DND-41 (cell line): ENCODE results near the gene SEMA3D.

Experiments
- ATAC-seq: fragments of 200-7000 bp; cut with Tn5 transposase; 3 replicates; pipeline ENCODE4 v1.9.1; 2021; ENCODE audit warnings: low read depth; ENCODE audit not compliant: insufficient read depth
- DNase-seq: peaks from one replicate; pipeline ENCODE4 v3.0.0-alpha.2; 2020
- H2AFZ ChIP-seq: 2 replicates; pipeline ENCODE4 v1.6.0; 2012; ENCODE audit warnings: low read depth, low read length
- H3K27ac ChIP-seq: 2 replicates; pipeline ENCODE4 v1.5.1; 2012; ENCODE audit warnings: low read length, inconsistent platforms
- H3K27me3 ChIP-seq: fragments of 200-600 bp; sonication (generic); 2 replicates; pipeline ENCODE4 v1.6.0; 2012; ENCODE audit warnings: low read length, mild to moderate bottlenecking, inconsistent platforms; ENCODE audit not compliant: insufficient read depth, poor library complexity
- H3K36me3 ChIP-seq: 2 replicates; pipeline ENCODE4 v1.5.1; 2012; ENCODE audit warnings: low read length, inconsistent platforms; ENCODE audit not compliant: insufficient read depth
- H3K4me1 ChIP-seq: 2 replicates; pipeline ENCODE4 v1.5.1; 2012; ENCODE audit warnings: mild to moderate bottlenecking, low read length; ENCODE audit not compliant: insufficient read depth
- H3K4me2 ChIP-seq: 2 replicates; pipeline ENCODE4 v1.6.0; 2012; ENCODE audit warnings: mild to moderate bottlenecking, moderate library complexity, low read length, inconsistent platforms; ENCODE audit not compliant: insufficient read depth
- H3K4me3 ChIP-seq, 2 experiments: fragments of 200-600 bp in 1 of 2; shearing (Covaris generic) in 1 of 2; 2 replicates each; pipeline ENCODE4 v1.5.1; 2012 to 2016; ENCODE audit warnings: inconsistent platforms in 2 of 2, low read length in 2 of 2, mild to moderate bottlenecking in 2 of 2, low read depth in 1 of 2, moderate library complexity in 1 of 2
- H3K79me2 ChIP-seq: 2 replicates; pipeline ENCODE4 v1.6.0; 2012; ENCODE audit warnings: low read length, inconsistent platforms; ENCODE audit not compliant: insufficient read depth
- H3K9ac ChIP-seq: 2 replicates; pipeline ENCODE4 v1.6.0; 2012; ENCODE audit warnings: low read depth, mild to moderate bottlenecking, inconsistent platforms, low read length, moderate library complexity
- H3K9me3 ChIP-seq: 2 replicates; pipeline ENCODE4 v1.5.1; 2012; ENCODE audit warnings: low read length, moderate library complexity, mild to moderate bottlenecking, inconsistent platforms; ENCODE audit not compliant: insufficient read depth, severe bottlenecking
- H4K20me1 ChIP-seq: 2 replicates; pipeline ENCODE4 v1.6.0; 2012; ENCODE audit warnings: low read length; ENCODE audit not compliant: insufficient read depth
- CTCF ChIP-seq: IDR thresholded peaks from 2 replicates; pipeline ENCODE4 v1.5.1; 2012; ENCODE audit warnings: borderline replicate concordance, low read length, moderate library complexity, mild to moderate bottlenecking; ENCODE audit not compliant: poor library complexity, severe bottlenecking; ENCODE audit errors: extremely low read depth
- EZH2 ChIP-seq: IDR thresholded peaks from 3 replicates; pipeline ENCODE4 v1.6.1; 2012; ENCODE audit warnings: borderline replicate concordance, low read depth, mild to moderate bottlenecking, moderate library complexity, low read length, inconsistent platforms; ENCODE audit not compliant: severe bottlenecking

SEMA3D gene

GRCh38 chr7:85055196-85055595 lies 131.7 kb downstream of the SEMA3D start:
- no peak overlapping the region for H3K27ac ChIP-seq
- H3K36me3 ChIP-seq = no peaks in the 10 kb centered on the region
- H3K79me2 ChIP-seq = no peaks in the 10 kb centered on the region
- no peaks in the 10 kb centered on the region for H3K9me3 ChIP-seq
- H2AFZ ChIP-seq = no peak overlapping the region
- TF ChIP-seq EZH2 = no peak
- TF ChIP-seq CTCF = no peak
- ATAC-seq = no peak
- H3K4me1 ChIP-seq = no peaks in the 10 kb centered on the region
- DNase-seq = no peak
- no peak overlapping the region for H3K9ac ChIP-seq
- H3K27me3 ChIP-seq = no peaks in the 10 kb centered on the region
- H3K4me3 ChIP-seq = no peak overlapping the region
- H4K20me1 ChIP-seq = no peaks in the 10 kb centered on the region
- no peak overlapping the region for H3K4me2 ChIP-seq

GRCh38 chr7:85054306-85054705 lies 132.6 kb downstream of the SEMA3D start:
- Histone ChIP-seq H3K9me3 (no peaks in the 10 kb centered on the region), H3K27ac (no peak overlapping the region), H3K9ac (no peak overlapping the region), H2AFZ (no peak overlapping the region), H3K36me3 (no peaks in the 10 kb centered on the region), H3K4me2 (no peak overlapping the region), H3K4me3 (no peak overlapping the region), H3K4me1 (no peaks in the 10 kb centered on the region), H3K27me3 (no peaks in the 10 kb centered on the region), H3K79me2 (no peaks in the 10 kb centered on the region), H4K20me1 (no peaks in the 10 kb centered on the region)
- TF ChIP-seq EZH2 (no peak), CTCF (no peak)
- no peak for ATAC-seq
- DNase-seq = no peak

DNA sequence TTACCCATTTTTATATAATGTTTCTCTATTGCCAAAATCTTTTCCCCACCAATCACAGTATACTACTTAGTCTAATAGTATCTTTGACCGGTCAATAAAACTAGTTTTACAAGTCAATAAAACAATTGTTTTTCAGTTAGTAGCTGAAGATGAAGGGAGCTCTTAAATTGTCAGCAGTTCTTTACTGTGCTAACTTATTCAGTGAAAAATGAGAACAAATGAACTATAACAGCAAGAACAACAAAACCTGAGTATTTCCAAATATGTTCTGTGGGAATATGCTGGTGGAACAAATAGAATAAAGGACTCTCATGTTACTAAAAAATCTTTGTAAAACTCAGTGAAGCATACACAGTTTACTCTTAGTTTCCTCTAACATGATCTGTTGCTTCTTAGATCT lies 134.0 kb downstream of the SEMA3D start:
- no peaks in the 10 kb centered on the region for H4K20me1 ChIP-seq
- no peaks in the 10 kb centered on the region for H3K79me2 ChIP-seq
- no peaks in the 10 kb centered on the region for H3K27me3 ChIP-seq
- no peak overlapping the region for H3K4me2 ChIP-seq
- DNase-seq = no peak
- H3K9ac ChIP-seq = no peak overlapping the region
- no peaks in the 10 kb centered on the region for H3K36me3 ChIP-seq
- no peak for ATAC-seq
- TF ChIP-seq EZH2 = no peak
- TF ChIP-seq CTCF = no peak
- no peak overlapping the region for H3K4me3 ChIP-seq
- H3K9me3 ChIP-seq = no peaks in the 10 kb centered on the region
- H3K27ac ChIP-seq = no peak overlapping the region
- no peak overlapping the region for H2AFZ ChIP-seq
- H3K4me1 ChIP-seq = no peaks in the 10 kb centered on the region
